NCI-H82 (cell line): ENCODE data around the gene SETD5.
"Not testable (repeated sequence)": the region's sequence is repeated elsewhere in the genome, so short reads cannot be mapped to it uniquely, and the experiment has no call there.

ENCODE experiments used
- DNase-seq: peaks from one replicate; lab custom pipeline; 2025; lab: John Stamatoyannopoulos, UW

Gene SETD5

GRCh38 chr3:9467451-9467850 lies 70.0 kb downstream of the SETD5 start:
- DNase-seq = no peak

GRCh38 chr3:9468460-9468859 lies 71.0 kb downstream of the SETD5 start:
- no peak for DNase-seq

- DNase-seq = no peak
Measured at GRCh38 chr3:9469986-9470385, 72.6 kb downstream of the SETD5 start.

- DNase-seq = no peak
Measured at GRCh38 chr3:9473496-9474065, 76.2 kb downstream of the SETD5 start.

DNA sequence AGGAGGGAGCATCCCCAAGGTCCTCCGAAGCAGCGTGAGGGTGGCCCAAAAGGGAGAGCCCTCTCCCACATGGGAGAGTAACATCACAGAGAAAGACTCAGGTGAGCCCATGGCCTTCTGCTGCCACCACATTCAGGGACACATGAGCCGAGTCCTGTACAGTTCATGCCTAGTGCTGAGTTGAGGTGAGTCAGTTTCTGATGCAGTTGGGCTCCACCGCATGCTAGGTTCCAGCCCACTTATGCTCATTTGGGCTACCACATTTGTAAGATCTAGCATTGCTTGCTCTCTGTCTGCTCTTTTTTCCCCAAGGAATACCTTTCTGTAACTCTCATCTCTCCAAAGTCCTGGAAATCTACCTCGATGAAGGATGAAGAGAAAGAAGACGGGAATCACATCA lies 77.1 kb downstream of the SETD5 start:
- DNase-seq = no peak

GRCh38 chr3:9476935-9477334 lies 79.5 kb downstream of the SETD5 start:
- no peak for DNase-seq

DNA sequence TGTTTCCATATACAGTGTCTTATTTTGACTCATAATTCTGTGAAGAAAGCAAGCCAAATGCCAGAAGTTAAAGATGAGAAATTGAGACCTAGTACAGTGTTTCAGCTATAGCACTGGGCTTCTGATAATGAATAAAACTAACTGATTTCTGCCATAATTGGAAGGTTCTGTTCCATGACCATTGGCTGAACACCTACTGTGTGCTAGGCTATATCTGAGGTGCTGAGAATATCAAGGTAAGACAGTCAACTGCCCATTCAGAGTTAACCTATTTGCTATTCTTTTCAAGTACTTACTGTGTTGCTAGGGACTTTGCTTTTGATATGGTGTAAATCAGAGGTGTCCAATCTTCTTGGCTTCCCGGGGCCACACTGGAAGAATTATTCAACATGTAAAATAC lies 82.8 kb downstream of the SETD5 start:
- no peak for DNase-seq

GRCh38 chr3:9485248-9485647 lies 87.8 kb downstream of the SETD5 start:
- no peak for DNase-seq

DNA sequence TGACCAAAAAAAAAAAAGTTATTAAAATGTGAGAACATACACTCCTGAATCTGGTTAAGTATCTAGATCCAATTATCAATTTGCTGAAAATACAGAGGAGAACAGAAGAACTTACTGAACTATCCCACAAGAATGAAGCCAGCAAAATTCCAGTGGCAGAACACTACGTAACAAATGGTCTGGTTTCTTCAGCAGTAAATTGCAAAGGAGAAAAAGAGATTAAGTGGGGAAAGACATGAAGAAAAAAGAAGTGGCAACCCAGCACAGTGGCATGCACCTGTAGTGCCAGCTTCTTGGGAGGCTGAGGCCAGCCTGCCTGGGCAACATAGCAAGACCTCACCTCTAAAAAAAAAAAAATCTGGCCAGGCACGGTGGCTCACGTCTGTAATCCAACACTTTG lies 94.1 kb downstream of the SETD5 start:
- no peak for DNase-seq

GRCh38 chr3:9494036-9494435 lies 96.6 kb downstream of the SETD5 start:
- not testable (repeated sequence) for DNase-seq

DNA sequence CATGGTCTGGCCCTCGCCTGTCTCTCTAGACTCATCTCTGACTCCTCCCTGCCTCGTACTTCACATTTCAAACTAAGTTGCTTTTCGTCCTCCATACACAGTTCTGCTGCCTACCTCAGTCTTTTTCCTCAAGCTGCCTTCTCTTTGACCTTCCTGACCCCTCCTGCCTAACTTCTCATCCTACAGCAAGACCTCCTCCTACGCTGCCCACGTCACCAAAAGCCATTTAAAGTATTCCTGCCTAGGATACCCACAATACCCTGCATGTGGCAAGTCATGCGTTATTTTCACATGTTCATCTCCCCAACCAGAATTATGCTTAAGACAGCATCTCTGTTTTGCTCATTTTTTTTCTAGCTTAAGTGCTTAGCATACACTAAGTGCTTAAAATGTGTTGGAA lies 99.5 kb downstream of the SETD5 start:
- no peak for DNase-seq

- DNase-seq = no peak
Measured at GRCh38 chr3:9497821-9498565, 100.6 kb downstream of the SETD5 start.

- no peak for DNase-seq
Measured at GRCh38 chr3:9498781-9499180, 101.4 kb downstream of the SETD5 start.

DNA sequence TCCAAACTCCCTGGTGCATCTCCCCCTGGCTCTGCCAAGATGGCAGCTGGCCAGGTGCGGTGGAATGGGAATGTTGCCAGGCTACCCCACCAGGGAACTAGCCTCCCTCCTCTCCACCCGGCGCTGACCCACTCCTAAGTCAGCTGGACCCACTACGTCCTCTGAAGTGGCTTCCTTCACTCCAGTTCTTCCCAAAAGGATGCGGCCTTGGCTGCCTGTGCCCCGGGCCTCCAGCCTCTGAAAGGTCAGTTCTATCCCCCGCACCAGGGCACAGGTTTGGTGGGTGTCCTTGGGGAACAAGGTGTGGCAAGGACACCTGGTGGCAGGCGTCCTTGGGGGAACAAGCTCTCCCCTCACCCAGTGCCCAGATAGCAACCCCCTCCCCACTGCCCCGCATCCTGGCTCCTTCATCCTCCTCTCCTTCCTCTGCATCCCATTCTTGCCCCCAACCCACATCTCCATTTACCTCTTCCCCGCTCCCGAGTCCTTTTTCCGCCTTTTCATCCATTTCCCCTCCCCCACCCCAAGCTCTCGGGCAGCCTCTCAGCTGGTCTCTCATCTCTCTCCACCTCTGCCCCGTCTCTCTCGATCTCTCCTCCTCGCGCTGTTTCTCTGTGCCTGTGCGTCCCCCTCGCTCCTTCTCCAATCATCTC lies 102.2 kb downstream of the SETD5 start:
- DNase-seq = no peak

DNA sequence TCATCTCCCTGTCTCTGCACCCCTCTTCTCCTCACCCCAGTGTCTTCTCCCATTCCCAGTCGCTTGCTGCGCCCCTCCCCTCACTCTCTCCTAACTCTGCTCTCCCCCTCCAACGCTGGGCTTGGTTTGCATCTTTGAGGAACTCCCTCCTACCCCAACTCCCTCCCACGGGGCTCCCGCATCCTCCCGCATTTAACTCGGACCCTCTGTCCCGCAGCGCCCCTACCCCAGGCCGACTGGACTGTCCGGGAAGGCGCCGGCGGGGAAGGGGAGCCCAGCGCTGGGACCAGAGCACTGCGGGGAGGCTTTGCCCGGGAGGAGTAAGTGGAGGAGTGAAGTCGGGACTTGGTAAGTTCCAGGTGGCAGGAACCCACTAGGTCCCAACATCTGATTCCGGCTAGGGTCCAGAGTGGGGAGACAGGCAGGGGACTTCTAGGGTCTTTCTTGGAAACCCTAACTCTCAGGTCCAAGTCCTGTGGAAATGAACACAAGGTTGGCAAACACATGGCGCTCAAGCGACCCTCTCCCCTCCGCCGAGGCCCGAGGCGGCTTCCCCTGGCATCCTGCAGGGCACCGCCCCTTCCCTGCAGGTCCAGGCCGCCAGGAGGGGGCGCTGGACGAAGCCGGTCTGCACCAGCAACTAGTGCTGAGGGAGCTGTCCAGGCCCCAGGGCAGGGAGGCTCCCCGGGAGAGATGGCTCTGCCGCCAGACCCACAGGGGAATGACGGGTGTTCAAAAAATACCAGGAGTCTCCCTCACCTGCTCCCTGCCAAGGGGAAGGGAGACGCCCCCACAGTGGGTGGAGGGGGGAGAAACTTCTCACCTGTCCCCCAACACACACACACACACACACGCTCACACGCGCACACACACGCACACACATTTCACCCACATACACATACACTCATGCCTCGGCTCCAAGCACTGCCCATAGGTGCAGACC lies 103.0 kb downstream of the SETD5 start:
- peak; percentile 64 for DNase-seq

GRCh38 chr3:9501226-9501625 lies 103.8 kb downstream of the SETD5 start:
- DNase-seq = no peak

DNA sequence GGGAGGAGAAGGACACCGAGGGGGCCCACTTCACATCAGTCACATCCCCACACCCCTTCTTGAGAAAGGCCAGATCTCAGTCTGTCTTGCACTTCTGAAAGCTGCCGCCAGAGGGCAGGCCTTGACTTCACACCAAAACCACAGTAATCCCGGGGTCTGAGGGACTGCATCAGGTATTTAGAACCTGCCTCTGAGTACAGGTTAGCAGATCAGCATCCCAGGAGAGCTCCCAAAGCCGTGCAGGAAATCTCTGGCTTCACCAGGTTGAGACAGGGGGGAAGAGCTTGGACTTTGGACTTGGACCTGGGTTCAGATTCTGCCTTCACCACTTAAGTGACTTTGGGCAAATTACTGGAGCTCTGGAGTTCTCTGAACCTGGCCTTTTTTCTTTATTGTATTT lies 105.9 kb downstream of the SETD5 start:
- peak; percentile 88 for DNase-seq

- no peak for DNase-seq
Measured at GRCh38 chr3:9507586-9508578, 110.5 kb downstream of the SETD5 start.

- no peak for DNase-seq
Measured at GRCh38 chr3:9508781-9509180, 111.4 kb downstream of the SETD5 start.

- no peak for DNase-seq
Measured at GRCh38 chr3:9512456-9513045, 115.1 kb downstream of the SETD5 start.

GRCh38 chr3:9514306-9514705 lies 116.9 kb downstream of the SETD5 start:
- DNase-seq = no peak
